ENCODE measurements around the gene ZNF827. TPM values are rescaled to one million over a fixed set of nuclear protein-coding genes. Genes with fewer than 3 reads are reported as not detected.

The ZNF827 gene
- total RNA-seq, 1 donor from 2014 or later, result 50.2 TPM

DNA sequence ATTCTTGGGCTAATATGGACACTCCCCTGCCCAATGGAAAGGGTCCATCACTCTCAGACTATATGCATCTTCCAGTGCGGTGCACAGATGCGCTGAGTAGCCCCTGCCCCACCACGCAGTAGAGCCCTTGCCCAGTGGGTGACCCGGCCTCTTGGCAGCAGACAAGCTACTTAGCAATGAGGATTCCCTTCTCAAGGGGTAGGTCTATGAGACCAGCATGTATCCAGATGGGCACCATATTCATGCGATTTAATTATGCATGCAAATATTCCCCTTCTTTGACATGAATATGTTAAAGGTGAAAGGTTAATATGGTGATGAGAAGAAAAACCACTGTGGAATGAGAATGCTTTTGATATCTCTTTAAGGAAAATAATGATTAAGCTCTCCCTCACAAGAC is 77.7 kb downstream of the ZNF827 start:
- Mint-ChIP-seq H3K27me3 (no peaks in the 10 kb centered on the region), H3K27ac (no peak overlapping the region), H3K36me3 (ENCODE audit: insufficient read depth) (peaks cover 12% of the 10 kb centered on the region), H3K9me3 (ENCODE audit: low read depth) (no peaks in the 10 kb centered on the region), H3K4me3 (ENCODE audit: low read depth) (no peak overlapping the region), H3K4me1 (ENCODE audit: low read depth) (no peaks in the 10 kb centered on the region)
- DNase-seq (ENCODE audit: low spot score, unreplicated experiment), result no peak
- TF ChIP-seq, protein P1, sequence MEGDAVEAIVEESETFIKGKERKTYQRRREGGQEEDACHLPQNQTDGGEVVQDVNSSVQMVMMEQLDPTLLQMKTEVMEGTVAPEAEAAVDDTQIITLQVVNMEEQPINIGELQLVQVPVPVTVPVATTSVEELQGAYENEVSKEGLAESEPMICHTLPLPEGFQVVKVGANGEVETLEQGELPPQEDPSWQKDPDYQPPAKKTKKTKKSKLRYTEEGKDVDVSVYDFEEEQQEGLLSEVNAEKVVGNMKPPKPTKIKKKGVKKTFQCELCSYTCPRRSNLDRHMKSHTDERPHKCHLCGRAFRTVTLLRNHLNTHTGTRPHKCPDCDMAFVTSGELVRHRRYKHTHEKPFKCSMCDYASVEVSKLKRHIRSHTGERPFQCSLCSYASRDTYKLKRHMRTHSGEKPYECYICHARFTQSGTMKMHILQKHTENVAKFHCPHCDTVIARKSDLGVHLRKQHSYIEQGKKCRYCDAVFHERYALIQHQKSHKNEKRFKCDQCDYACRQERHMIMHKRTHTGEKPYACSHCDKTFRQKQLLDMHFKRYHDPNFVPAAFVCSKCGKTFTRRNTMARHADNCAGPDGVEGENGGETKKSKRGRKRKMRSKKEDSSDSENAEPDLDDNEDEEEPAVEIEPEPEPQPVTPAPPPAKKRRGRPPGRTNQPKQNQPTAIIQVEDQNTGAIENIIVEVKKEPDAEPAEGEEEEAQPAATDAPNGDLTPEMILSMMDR (IDR thresholded peaks at IDR 0.05; ENCODE audit: unreplicated experiment), result no peak

DNA sequence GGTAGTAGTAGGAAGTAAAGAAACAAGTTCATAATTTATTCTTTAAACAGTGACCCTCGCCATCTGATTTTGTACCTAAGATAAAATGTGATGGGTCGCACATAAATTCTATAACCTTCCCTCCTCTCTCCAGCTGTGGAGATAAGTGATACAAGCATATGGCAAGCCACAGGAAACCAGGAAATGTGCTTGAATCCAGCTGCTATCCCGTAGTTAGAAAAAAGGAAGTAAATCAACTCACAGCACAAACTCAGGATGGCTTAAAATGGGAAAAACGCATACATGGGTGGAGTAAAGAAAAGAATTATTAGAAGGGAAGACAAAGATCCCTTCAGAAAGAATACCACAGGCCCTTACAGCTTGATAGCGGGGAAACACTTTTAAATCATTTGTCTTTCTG is 78.2 kb downstream of the ZNF827 start:
- H3K9me3 Mint-ChIP-seq (ENCODE audit: low read depth), result no peaks in the 10 kb centered on the region
- DNase-seq (ENCODE audit: low spot score, unreplicated experiment), result no peak
- TF ChIP-seq, protein P1 (IDR thresholded peaks at IDR 0.05; ENCODE audit: unreplicated experiment), result no peak
- peaks cover 12% of the 10 kb centered on the region for H3K36me3 Mint-ChIP-seq (ENCODE audit: insufficient read depth)
- H3K4me1 Mint-ChIP-seq (ENCODE audit: low read depth), result no peaks in the 10 kb centered on the region
- no peak overlapping the region for H3K4me3 Mint-ChIP-seq (ENCODE audit: low read depth)
- no peaks in the 10 kb centered on the region for H3K27me3 Mint-ChIP-seq
- no peak overlapping the region for H3K27ac Mint-ChIP-seq

DNA sequence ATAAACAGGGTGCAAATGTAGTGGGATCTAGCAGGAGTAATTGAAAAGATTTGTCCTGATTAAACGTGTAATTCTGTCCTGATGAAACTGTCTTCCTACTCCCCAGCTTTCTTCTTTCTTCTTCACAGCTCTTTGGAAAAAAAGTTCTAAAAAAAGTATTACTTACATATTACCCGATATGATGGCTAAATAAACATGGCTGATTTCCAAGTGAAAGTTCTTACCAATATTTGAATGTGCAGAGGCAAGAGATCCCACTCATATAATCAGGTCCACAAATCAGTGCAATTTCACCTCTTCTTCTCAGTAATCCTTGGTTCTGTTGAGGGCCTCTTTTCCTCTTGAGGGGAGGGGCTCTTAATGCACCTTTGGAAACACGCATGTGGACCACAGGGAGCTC is 78.7 kb downstream of the ZNF827 start:
- Mint-ChIP-seq H3K4me3 (ENCODE audit: low read depth) (no peak overlapping the region), H3K9me3 (ENCODE audit: low read depth) (no peaks in the 10 kb centered on the region), H3K27me3 (no peaks in the 10 kb centered on the region), H3K4me1 (ENCODE audit: low read depth) (no peaks in the 10 kb centered on the region), H3K36me3 (ENCODE audit: insufficient read depth) (peaks cover 13% of the 10 kb centered on the region), H3K27ac (no peak overlapping the region)
- TF ChIP-seq, protein P1 (IDR thresholded peaks at IDR 0.05; ENCODE audit: unreplicated experiment), result no peak
- DNase-seq (ENCODE audit: low spot score, unreplicated experiment), result no peak

DNA sequence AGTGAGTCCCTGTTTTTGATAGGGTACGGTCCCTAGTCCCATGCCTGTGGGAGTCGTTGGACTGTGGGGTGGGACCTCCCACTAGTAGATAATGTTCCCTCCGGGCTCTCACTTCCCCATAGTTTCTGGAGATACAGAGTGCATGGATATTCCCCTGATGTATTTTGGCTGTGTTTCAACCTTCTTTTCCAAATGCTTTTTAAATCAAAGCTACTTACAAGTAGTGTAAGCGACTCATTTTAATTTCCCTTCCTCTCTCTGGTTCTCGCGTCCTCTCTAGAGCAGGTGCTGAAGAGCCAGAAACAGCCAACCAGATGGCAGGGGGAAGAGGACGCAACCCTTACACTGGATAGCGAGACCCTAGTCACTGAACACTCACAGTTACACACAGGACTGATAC is 79.2 kb downstream of the ZNF827 start:
- Mint-ChIP-seq H3K27me3 (no peaks in the 10 kb centered on the region), H3K4me1 (ENCODE audit: low read depth) (no peaks in the 10 kb centered on the region), H3K9me3 (ENCODE audit: low read depth) (no peaks in the 10 kb centered on the region), H3K4me3 (ENCODE audit: low read depth) (no peak overlapping the region), H3K36me3 (ENCODE audit: insufficient read depth) (peaks cover 16% of the 10 kb centered on the region), H3K27ac (no peak overlapping the region)
- DNase-seq (ENCODE audit: low spot score, unreplicated experiment), result no peak
- TF ChIP-seq, protein P1 (IDR thresholded peaks at IDR 0.05; ENCODE audit: unreplicated experiment), result no peak

DNA sequence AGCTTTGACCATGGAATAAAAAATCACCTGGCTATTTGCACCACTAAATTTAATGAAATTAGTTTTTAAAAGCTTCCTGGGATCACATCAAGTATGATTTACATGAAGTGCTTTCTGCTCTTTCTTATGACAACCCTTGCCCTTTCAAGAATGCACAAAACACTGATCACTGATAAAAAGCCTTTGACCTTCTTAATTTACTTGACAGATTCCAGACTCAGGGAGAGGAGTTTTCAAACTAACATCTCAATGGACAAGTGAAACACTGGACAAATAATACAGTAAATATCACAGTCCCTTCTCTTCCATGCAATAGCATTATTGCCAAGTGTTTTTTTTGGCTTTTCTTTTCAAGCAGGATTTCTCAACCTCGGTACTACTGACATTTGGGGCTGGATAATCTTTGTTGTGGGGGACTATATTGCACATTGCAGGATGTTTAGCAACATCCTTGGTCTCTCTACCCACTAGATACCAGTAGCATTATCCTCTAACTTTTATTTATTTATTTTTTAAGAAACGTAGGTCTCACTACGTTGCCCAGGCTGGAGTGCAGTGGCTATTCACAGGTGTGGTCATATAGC is 86.3 kb downstream of the ZNF827 start:
- no peaks in the 10 kb centered on the region for H3K27me3 Mint-ChIP-seq
- DNase-seq (ENCODE audit: low spot score, unreplicated experiment), result no peak
- peak overlapping the region; percentile 43 for H3K27ac Mint-ChIP-seq
- no peaks in the 10 kb centered on the region for H3K9me3 Mint-ChIP-seq (ENCODE audit: low read depth)
- TF ChIP-seq, protein P1 (IDR thresholded peaks at IDR 0.05; ENCODE audit: unreplicated experiment), result no peak
- H3K4me3 Mint-ChIP-seq (ENCODE audit: low read depth), result no peak overlapping the region
- peaks cover 12% of the 10 kb centered on the region for H3K4me1 Mint-ChIP-seq (ENCODE audit: low read depth)
- H3K36me3 Mint-ChIP-seq (ENCODE audit: insufficient read depth), result peaks cover 15% of the 10 kb centered on the region

Data from progenitor cell of endocrine pancreas (in vitro differentiated cells).